Ovary (tissue), 3 donors: ENCODE data around the gene SMC3.
A peak's percentile ranks its signal among the peaks of the same experiment; 100 is the strongest.

Experiments
- CTCF ChIP-seq, 3 donors: fragments of 450-650 bp in 2 of 3; fragments of 200-600 bp in 1 of 3; IDR thresholded peaks; one replicate each; pipeline versions ENCODE4 v1.5.1 to v1.8.0; 2016 to 2022; ENCODE audit warnings: antibody characterized with exemption in 3 of 3, mild to moderate bottlenecking in 1 of 3
- POLR2A ChIP-seq: fragments of 450-650 bp; IDR thresholded peaks from one replicate; pipeline ENCODE4 v1.6.1; 2017; ENCODE audit warnings: antibody characterized with exemption, mild to moderate bottlenecking, moderate library complexity
- donor health status: DM: no; HTN: no; CAD: no.

DNA sequence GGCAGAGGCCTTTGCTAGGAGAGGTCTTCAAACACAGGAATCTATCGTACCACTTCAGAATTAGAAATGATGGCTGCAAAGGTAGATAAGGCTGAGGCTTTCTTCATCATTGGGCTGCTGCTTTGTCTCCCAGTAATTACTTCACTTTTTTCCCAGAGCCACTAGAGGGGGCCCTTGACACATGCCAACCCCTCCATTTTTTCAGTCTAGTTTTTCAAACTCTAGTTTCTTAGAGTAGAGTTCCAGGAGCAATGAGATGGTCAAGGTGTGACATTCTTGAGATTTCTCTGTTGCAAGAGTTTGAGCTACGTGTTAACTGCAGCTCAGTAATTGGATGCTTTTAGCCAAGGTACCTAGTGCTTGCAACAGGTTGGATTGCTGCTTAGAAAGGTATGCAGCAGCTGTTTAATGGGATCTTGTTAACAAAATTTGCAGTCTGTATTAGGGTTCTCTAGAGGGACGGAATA is 42.8 kb downstream of the SMC3 start:
- TF ChIP-seq CTCF (IDR thresholded peaks at IDR 0.05) (peak in 2 of 3 donors; percentile 10 to 54), POLR2A (no peak)
